ENCODE data around the gene KCNMA1.
"Not testable (repeated sequence)": the region's sequence is repeated elsewhere in the genome, so short reads cannot be mapped to it uniquely, and the experiment has no call there.

The KCNMA1 gene

DNA sequence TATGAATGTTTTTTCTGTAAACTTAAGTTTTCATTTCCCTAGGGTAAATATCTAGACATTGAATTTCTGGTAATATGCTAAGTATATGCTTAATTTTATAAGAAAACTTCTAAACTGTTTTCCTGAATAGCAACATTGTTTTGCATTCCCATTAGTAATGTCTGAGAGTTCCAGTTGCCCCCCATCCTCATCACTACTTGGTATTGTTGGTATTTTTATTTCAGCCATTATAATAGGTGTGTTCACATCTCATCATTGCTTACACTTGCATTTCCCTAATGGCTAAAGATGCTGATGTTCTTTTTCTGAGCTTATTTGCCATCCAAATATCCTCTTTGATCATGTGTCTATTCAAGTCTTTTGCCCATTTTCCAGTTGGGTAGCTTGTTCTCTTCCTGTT, 269.6 kb downstream of the KCNMA1 start:
- no peak for DNase-seq (ENCODE audit: low spot score)

DNA sequence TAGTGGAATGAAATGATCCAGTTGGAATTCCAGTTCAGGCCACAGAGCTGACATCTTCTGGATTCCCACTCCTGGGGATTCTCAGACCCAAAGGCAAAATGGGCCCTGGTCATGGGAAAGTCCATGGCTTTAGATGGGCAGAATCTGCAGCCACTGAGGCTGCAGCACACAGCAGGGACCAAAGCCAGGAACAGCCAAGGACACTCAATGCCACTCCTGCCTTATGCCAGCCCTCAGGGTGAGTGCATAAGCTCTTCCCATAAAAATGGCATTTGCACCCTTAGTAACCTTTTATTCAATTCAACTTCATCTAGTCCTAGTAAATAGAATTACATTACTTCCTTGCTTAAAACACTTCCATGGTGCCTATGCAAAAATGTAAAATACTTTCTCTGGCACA, 274.4 kb downstream of the KCNMA1 start:
- no peak for DNase-seq (ENCODE audit: low spot score)

GRCh38 chr10:77361831-77362230, 275.8 kb downstream of the KCNMA1 start:
- no peak for DNase-seq (ENCODE audit: low spot score)

- DNase-seq (ENCODE audit: low spot score): no peak
Measured at GRCh38 chr10:77361426-77361825, 276.2 kb downstream of the KCNMA1 start.

DNA sequence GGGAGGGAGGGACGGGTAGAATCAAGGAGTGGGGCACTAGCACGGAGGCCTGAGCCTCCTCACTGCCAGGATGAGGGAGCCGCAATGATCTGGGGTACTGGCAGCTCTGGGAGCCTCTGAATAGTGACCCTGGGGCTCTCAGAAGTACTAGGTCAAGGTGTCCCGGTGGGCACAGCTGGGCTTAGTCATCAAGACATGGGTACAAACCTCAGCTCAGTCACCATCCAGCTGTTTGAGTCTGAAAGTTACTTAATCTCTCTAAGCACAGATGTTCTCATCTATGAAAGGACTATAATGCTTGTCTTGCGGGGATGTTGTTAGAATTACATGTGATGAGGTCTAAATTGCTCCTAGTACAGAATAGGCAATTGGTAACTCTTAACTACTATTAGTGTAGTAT, 276.8 kb downstream of the KCNMA1 start:
- DNase-seq (ENCODE audit: low spot score): no peak

DNA sequence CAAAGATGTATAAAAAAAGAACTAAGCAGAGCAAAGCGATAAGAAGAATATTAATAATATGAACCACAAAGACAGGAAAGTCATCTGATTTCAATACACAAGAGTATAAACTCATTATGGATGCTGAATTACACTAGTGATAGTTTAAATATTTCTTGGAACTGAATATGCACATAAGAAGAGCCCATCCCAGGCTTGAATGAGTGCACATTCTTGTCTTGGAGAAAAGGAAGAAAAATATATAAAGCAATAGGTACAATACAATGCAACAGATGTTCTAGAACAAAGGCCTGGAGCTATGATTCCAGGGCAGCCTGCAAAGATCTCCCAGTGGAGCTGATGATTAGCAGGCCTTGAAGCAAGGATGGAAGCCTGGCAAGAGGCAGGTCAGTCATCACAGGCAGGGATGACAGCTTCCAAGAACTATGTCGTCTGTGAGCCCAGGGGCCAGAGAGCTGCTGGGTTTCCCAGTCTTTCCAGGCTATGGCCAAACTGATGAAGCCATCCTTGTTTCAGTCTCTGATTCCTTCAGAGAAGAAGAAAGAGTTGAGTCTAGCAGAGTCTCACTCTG, 277.6 kb downstream of the KCNMA1 start:
- peak; percentile 41 for DNase-seq (ENCODE audit: low spot score)

- DNase-seq (ENCODE audit: low spot score): no peak
Measured at GRCh38 chr10:77359287-77359691, 278.3 kb downstream of the KCNMA1 start.

- no peak for DNase-seq (ENCODE audit: low spot score)
Measured at GRCh38 chr10:77358656-77359055, 279.0 kb downstream of the KCNMA1 start.

DNA sequence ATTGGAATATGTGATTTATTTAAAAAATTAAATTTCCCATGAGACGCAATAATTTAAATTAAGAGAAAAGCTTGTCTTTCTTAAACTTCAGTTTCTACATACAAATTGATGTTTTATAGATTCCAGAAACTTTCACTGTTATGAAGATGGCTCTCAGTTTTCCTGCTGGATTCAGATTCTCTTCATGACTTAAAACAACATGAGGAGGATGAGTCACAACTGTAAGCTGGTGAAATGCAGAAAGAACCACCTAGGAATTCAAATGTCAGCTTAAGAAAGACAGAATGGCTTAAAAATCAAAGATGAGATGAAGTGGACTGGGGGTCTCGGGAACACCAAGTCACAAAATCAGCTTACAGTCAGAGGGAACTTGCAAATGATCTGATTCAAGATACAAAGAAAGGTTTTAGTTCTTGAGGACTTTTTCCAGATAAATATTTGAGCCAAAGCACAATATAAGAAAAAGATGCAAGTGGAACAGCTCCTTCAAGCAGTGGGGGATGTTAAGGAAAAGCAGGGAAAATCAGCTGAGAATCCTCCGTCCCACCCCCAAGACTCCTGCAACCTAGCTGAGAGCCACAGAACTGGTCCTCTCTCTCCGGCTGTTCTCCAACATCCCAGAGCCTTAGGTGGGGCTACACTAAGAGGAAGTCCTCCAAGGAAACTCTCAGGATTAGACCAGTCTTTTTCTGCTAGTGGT, 279.8 kb downstream of the KCNMA1 start:
- peak; percentile 64 for DNase-seq (ENCODE audit: low spot score)

DNA sequence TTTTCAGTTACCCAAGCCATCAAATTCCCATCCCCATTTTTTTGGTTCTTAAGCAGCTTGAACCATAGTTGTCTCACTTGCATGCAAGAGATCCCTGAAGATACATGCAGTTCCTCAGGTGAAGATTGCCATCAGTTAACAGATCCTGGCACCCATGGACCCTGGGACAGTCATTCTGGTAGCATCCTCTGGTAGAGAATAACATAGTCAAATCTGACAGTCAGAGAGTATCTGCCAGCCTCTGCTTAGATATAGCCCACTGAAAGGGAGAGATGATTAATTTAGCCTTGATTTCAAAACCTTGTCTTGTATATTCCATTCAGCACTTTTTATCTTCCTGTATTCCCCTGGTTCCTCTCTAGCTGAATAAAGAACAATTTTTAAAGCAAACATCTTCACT, 280.4 kb downstream of the KCNMA1 start:
- no peak for DNase-seq (ENCODE audit: low spot score)

DNA sequence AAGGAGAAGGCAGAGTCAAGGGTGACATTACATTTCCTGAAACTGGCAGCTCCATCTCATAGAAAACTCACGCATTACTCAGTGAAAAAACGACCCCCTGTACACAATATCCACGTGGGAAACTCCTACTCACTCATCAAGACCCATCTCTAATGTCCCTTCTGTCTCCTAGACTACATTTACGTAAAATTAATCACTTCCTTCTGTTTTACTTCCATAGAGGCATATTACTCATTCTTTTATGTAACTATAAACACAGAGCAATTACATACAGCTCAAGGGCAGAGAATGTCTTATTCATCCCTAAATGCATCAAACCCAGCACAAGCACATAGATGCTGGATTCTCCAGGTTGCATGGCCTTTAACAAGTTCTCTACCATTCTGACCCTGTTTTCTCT, 281.8 kb downstream of the KCNMA1 start:
- peak; percentile 57 for DNase-seq (ENCODE audit: low spot score)

- peak; percentile 29 for DNase-seq (ENCODE audit: low spot score)
Measured at GRCh38 chr10:77351386-77351785, 286.2 kb downstream of the KCNMA1 start.

DNA sequence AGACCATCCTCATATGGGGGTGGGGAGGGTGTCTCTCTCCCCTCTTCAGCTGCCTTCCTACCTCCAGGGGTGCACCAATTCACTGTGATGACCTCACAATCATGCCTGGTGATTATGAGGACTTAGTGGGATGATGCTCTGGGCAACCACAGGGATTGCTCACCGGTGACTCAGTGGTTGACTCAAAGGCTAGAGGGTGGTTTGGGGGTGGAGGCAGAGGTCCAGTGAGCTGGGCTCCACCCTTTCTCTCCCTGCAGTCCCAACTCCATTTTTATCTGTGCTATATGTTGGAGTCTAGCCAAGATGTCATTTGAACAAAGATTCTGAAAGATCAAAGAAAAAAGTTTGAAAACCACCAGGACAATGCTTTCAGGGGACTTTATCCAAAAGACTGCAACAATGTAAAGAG, 286.9 kb downstream of the KCNMA1 start:
- peak; percentile 91 for DNase-seq (ENCODE audit: low spot score)

GRCh38 chr10:77350134-77350533, 287.5 kb downstream of the KCNMA1 start:
- no peak for DNase-seq (ENCODE audit: low spot score)

DNA sequence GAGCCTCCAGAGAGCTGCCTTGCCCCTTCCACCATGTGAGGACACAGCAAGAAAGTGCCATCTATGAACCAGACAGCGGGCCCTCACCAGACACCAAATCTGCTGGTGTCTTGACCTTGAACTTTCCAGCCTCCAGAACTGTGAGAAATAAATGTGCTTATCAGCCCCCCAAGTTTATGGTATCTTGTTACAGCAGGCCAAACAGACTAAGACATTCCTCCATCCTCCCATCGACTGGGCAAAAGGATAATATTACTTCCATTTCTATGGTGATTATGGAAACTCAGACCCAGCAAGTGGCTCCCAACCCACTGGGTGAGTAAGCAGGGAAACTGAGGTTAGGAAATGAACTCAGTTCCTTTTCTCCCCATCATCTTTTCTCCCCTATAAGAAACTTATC, 288.4 kb downstream of the KCNMA1 start:
- DNase-seq (ENCODE audit: low spot score): no peak

DNA sequence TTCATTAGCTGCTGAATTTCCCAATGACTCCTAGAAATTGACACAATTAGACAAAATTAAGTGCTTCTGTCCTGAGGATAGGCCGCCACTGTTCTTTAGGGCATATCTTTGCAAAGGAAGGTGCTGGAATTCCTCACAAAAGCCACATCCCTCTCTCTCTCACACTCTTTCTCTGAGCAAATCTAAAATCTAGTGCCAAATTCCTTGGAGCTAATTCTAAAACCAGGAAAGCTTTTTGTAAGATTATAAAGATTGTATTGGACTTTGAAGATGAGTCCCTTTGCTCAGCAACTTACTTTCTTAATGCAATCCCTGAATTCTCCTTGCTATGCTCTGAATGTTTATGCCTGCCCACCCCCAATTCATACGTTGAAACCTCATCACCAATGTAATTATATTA, 288.9 kb downstream of the KCNMA1 start:
- DNase-seq (ENCODE audit: low spot score): no peak

DNA sequence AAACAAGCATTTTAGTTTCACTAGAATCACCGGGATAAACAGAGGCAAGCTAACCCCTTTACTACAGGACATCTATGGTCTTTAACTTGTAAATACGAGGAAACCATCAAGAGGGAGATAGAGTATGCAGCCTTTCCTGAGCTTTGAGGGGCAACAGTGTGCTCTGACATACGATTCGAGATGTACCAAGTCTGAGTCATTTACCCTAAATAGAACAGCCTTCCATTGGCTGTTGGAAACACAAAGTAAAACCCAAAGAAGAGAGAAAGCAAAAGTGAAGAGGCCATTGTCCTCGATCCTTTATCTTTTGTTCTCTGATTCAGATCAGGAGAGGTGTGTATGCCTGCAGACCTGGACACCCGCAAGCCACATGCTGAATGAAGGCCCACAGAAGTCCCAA, 289.5 kb downstream of the KCNMA1 start:
- no peak for DNase-seq (ENCODE audit: low spot score)

GRCh38 chr10:77347052-77347451, 290.6 kb downstream of the KCNMA1 start:
- DNase-seq (ENCODE audit: low spot score): no peak

DNA sequence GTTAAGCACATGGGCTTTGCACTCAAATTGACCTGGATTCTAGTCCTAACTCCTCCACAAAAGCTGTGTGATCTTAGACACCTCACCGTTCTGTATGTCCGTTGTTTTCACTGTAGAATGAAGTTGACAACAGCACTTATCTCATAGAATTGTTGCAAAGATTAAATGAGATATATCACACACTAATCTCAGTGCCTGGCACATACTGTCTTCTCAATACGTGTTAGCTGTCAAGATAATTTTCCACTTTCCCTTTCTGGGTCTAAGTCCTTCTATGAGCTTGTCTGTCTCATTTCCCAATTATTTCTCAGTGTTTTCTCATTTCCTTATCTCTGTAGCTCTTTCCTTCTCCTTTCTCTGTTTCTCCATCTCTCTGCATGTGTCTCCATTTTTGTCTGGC, 296.6 kb downstream of the KCNMA1 start:
- DNase-seq (ENCODE audit: low spot score): no peak

- DNase-seq (ENCODE audit: low spot score): not testable (repeated sequence)
Measured at GRCh38 chr10:77339872-77340271, 297.7 kb downstream of the KCNMA1 start.

DNA sequence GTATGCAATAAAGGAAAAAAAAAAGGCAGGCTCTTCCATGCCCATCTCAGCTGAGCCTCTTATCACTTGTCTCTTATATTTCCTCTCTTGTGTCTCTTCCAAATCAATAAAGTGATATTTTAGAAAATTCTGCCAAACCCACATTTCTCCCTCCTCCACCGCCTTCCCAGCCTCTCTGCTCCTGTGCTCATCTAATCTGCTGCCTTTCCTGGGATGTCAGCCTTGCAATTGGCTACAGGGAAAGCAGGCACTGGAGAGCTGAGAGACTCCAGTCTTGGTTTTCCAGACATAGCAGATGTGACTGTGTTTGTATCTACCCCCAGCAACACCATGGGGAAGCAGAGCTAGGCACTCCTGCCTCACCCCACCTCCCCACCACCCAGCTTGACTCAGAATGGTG, 298.4 kb downstream of the KCNMA1 start:
- no peak for DNase-seq (ENCODE audit: low spot score)

- no peak for DNase-seq (ENCODE audit: low spot score)
Measured at GRCh38 chr10:77338143-77338542, 299.5 kb downstream of the KCNMA1 start.

GRCh38 chr10:77334501-77334900, 303.1 kb downstream of the KCNMA1 start:
- no peak for DNase-seq (ENCODE audit: low spot score)
